GM23338 (cell line): ENCODE measurements around the gene PKD1.

Experiments used
- CREB1 ChIP-seq: fragments of 250-450 bp; sonication (Bioruptor Pico); IDR thresholded peaks from 2 replicates; pipeline ENCODE4 v1.5.0; 2020; ENCODE audit warnings: low read depth, mild to moderate bottlenecking, moderate library complexity
- CTCF ChIP-seq, 2 experiments: fragments of 200-600 bp in 1 of 2; sonication (generic) in 1 of 2; conservative IDR thresholded peaks; 2 replicates each; pipeline versions ENCODE4 v1.5.1 to v1.6.1; 2016 to 2017; ENCODE audit warnings: antibody characterized with exemption in 2 of 2, low read depth in 2 of 2, mild to moderate bottlenecking in 2 of 2, moderate library complexity in 1 of 2
- EZH2 ChIP-seq: fragments of 200-600 bp; sonication (generic); IDR thresholded peaks from one replicate; pipeline ENCODE4 v1.8.0; 2017; ENCODE audit warnings: antibody characterized with exemption, mild to moderate bottlenecking, low read depth; ENCODE audit not compliant: unreplicated experiment
- EZH2phosphoT487 ChIP-seq: fragments of 200-600 bp; sonication (generic); IDR thresholded peaks from one replicate; pipeline ENCODE4 v1.8.1; 2018; ENCODE audit warnings: antibody characterized with exemption; ENCODE audit not compliant: unreplicated experiment
- POLR2AphosphoS5 ChIP-seq: IDR thresholded peaks from 2 replicates; pipeline ENCODE4 v1.6.1; 2016; ENCODE audit warnings: antibody characterized with exemption, low read depth
- REST ChIP-seq: IDR thresholded peaks from one replicate; pipeline ENCODE4 v1.6.1; 2018; ENCODE audit warnings: antibody characterized with exemption; ENCODE audit not compliant: unreplicated experiment
- ZNF114 ChIP-seq: fragments of 250-450 bp; sonication (Bioruptor Pico); IDR thresholded peaks from 2 replicates; pipeline ENCODE4 v1.5.0; 2020; ENCODE audit warnings: mild to moderate bottlenecking, moderate library complexity
- ZNF462 ChIP-seq: fragments of 250-450 bp; sonication (Bioruptor Pico); IDR thresholded peaks from 2 replicates; pipeline ENCODE4 v1.5.0; 2020; ENCODE audit warnings: mild to moderate bottlenecking, moderate library complexity

GRCh38 chr16:2149630-2150417 is 14.1 kb upstream of the PKD1 start:
- TF ChIP-seq CREB1 (CRISPR knock-in tag) (no peak), CTCF (conservative IDR thresholded peaks at IDR 0.05; ENCODE audit: low read depth in 2 of 2) (no peak), ZNF114 (CRISPR knock-in tag) (no peak), EZH2 (no peak), REST (no peak), POLR2AphosphoS5 (peak; percentile 52; the same call in 1 of the 2 replicates), ZNF462 (CRISPR knock-in tag) (no peak), EZH2phosphoT487 (no peak)
